ENCODE data around the gene POLR3GL.

Gene POLR3GL

GRCh38 chr1:145942405-145942804, 22.1 kb upstream of the POLR3GL start:
- H3K9me3 ChIP-seq (ENCODE audit: control insufficient read depth, low read length), result no peaks in the 10 kb centered on the region

GRCh38 chr1:145942871-145943270, 21.6 kb upstream of the POLR3GL start:
- Histone ChIP-seq H3K23ac (ENCODE audit: low read length in 2 of 2) (no peak overlapping the region), H3K27ac (ENCODE audit: low read length, poor library complexity, severe bottlenecking) (no peak overlapping the region), H3K27me3 (ENCODE audit: control insufficient read depth in 1 of 2, insufficient read depth in 1 of 2, low read length in 2 of 2) (no peaks in the 10 kb centered on the region), H2AFZ (ENCODE audit: low read depth, low read length) (no peak overlapping the region), H4K8ac (ENCODE audit: low read length) (no peak overlapping the region), H2AK5ac (ENCODE audit: low read length, severe bottlenecking) (no peak overlapping the region), H3K9ac (ENCODE audit: low read length) (peak overlapping the region; percentile 70), H3K4me2 (ENCODE audit: low read length, poor library complexity, severe bottlenecking) (no peak overlapping the region), H3K4ac (ENCODE audit: low read depth in 1 of 2, low read length in 2 of 2) (no peak overlapping the region), H3K18ac (ENCODE audit: low read depth in 1 of 2, low read length in 2 of 2) (no peak overlapping the region), H3K4me1 (ENCODE audit: control insufficient read depth, insufficient read depth, low read depth, low read length) (no peaks in the 10 kb centered on the region), H4K91ac (ENCODE audit: low read length) (no peak overlapping the region), H2BK12ac (ENCODE audit: low read length in 2 of 2) (no peak overlapping the region), H3K36me3 (ENCODE audit: control insufficient read depth in 1 of 2, insufficient read depth in 2 of 2, low read depth in 1 of 2, low read length in 2 of 2) (peaks cover 9 to 47% of the 10 kb centered on the region in 2 experiments), H2BK5ac (ENCODE audit: low read depth, low read length, poor library complexity, severe bottlenecking) (no peak overlapping the region), H3K9me3 (ENCODE audit: control insufficient read depth, low read length) (no peaks in the 10 kb centered on the region), H2BK15ac (ENCODE audit: low read depth, poor library complexity, severe bottlenecking) (no peak overlapping the region), H3K4me3 (ENCODE audit: insufficient read depth in 1 of 2, low read depth in 1 of 2, low read length in 2 of 2) (no peak overlapping the region), H3K14ac (ENCODE audit: low read length in 2 of 2) (no peak overlapping the region), H2BK120ac (ENCODE audit: low read depth, low read length) (no peak overlapping the region), H3K79me1 (replicated peaks; ENCODE audit: low read length, poor library complexity, severe bottlenecking) (peaks cover 16% of the 10 kb centered on the region)
- 93% methylated on average over 6 of the region's 6 CpGs for WGBS
- DNase-seq, result no peak

More at GRCh38 chr1:145942405-145942804, 22.1 kb upstream of the POLR3GL start:
- no peak overlapping the region for H4K91ac ChIP-seq (ENCODE audit: low read length)
- H2BK12ac ChIP-seq (ENCODE audit: low read length in 2 of 2), result no peak overlapping the region
- H2BK5ac ChIP-seq (ENCODE audit: low read depth, low read length, poor library complexity, severe bottlenecking), result no peak overlapping the region
- H3K27ac ChIP-seq (ENCODE audit: low read length, poor library complexity, severe bottlenecking), result no peak overlapping the region
- no peak overlapping the region for H3K14ac ChIP-seq (ENCODE audit: low read length in 2 of 2)
- no peak for DNase-seq
- no peak overlapping the region for H4K8ac ChIP-seq (ENCODE audit: low read length)
- no peaks in the 10 kb centered on the region for H3K27me3 ChIP-seq (ENCODE audit: control insufficient read depth in 1 of 2, insufficient read depth in 1 of 2, low read length in 2 of 2)
- H3K4me3 ChIP-seq (ENCODE audit: insufficient read depth in 1 of 2, low read depth in 1 of 2, low read length in 2 of 2), result no peak overlapping the region
- 83% methylated on average over 4 of the region's 4 CpGs for WGBS
- H3K18ac ChIP-seq (ENCODE audit: low read depth in 1 of 2, low read length in 2 of 2), result no peak overlapping the region
- H3K79me1 ChIP-seq (replicated peaks; ENCODE audit: low read length, poor library complexity, severe bottlenecking), result peaks cover 14% of the 10 kb centered on the region
- H2BK15ac ChIP-seq (ENCODE audit: low read depth, poor library complexity, severe bottlenecking), result no peak overlapping the region
- no peak overlapping the region for H3K23ac ChIP-seq (ENCODE audit: low read length in 2 of 2)
- H3K4me1 ChIP-seq (ENCODE audit: control insufficient read depth, insufficient read depth, low read depth, low read length), result no peaks in the 10 kb centered on the region
- H3K4ac ChIP-seq (ENCODE audit: low read depth in 1 of 2, low read length in 2 of 2), result no peak overlapping the region
- no peak overlapping the region for H2BK120ac ChIP-seq (ENCODE audit: low read depth, low read length)
- no peak overlapping the region for H3K4me2 ChIP-seq (ENCODE audit: low read length, poor library complexity, severe bottlenecking)
- H2AK5ac ChIP-seq (ENCODE audit: low read length, severe bottlenecking), result no peak overlapping the region
- H3K36me3 ChIP-seq (ENCODE audit: control insufficient read depth in 1 of 2, insufficient read depth in 2 of 2, low read depth in 1 of 2, low read length in 2 of 2), result peaks cover 9 to 46% of the 10 kb centered on the region in 2 experiments
- H3K9ac ChIP-seq (ENCODE audit: low read length), result peak overlapping the region; percentile 70
- no peak overlapping the region for H2AFZ ChIP-seq (ENCODE audit: low read depth, low read length)

- Histone ChIP-seq H2AK5ac (ENCODE audit: low read length, severe bottlenecking) (no peak overlapping the region), H2AFZ (ENCODE audit: low read depth, low read length) (no peak overlapping the region), H3K36me3 (ENCODE audit: control insufficient read depth in 1 of 2, insufficient read depth in 2 of 2, low read depth in 1 of 2, low read length in 2 of 2) (peaks cover 9 to 46% of the 10 kb centered on the region in 2 experiments), H3K27me3 (ENCODE audit: control insufficient read depth in 1 of 2, insufficient read depth in 1 of 2, low read length in 2 of 2) (no peaks in the 10 kb centered on the region), H3K4me3 (ENCODE audit: insufficient read depth in 1 of 2, low read depth in 1 of 2, low read length in 2 of 2) (no peak overlapping the region), H3K79me1 (replicated peaks; ENCODE audit: low read length, poor library complexity, severe bottlenecking) (peaks cover 24% of the 10 kb centered on the region), H4K8ac (ENCODE audit: low read length) (no peak overlapping the region), H3K9me3 (ENCODE audit: control insufficient read depth, low read length) (no peaks in the 10 kb centered on the region), H3K9ac (ENCODE audit: low read length) (no peak overlapping the region), H2BK5ac (ENCODE audit: low read depth, low read length, poor library complexity, severe bottlenecking) (no peak overlapping the region), H3K27ac (ENCODE audit: low read length, poor library complexity, severe bottlenecking) (no peak overlapping the region), H3K14ac (ENCODE audit: low read length in 2 of 2) (no peak overlapping the region), H3K4me1 (ENCODE audit: control insufficient read depth, insufficient read depth, low read depth, low read length) (no peaks in the 10 kb centered on the region), H3K18ac (ENCODE audit: low read depth in 1 of 2, low read length in 2 of 2) (no peak overlapping the region), H4K91ac (ENCODE audit: low read length) (no peak overlapping the region), H2BK120ac (ENCODE audit: low read depth, low read length) (no peak overlapping the region), H2BK12ac (ENCODE audit: low read length in 2 of 2) (no peak overlapping the region), H3K23ac (ENCODE audit: low read length in 2 of 2) (no peak overlapping the region), H3K4me2 (ENCODE audit: low read length, poor library complexity, severe bottlenecking) (no peak overlapping the region), H2BK15ac (ENCODE audit: low read depth, poor library complexity, severe bottlenecking) (no peak overlapping the region), H3K4ac (ENCODE audit: low read depth in 1 of 2, low read length in 2 of 2) (no peak overlapping the region)
- WGBS, result 98% methylated on average over 3 of the region's 3 CpGs
- DNase-seq, result no peak
Observed at GRCh38 chr1:145944532-145944931, 20.0 kb upstream of the POLR3GL start.

- no peak overlapping the region for H2AFZ ChIP-seq (ENCODE audit: low read depth, low read length)
- 95% methylated on average over 3 of the region's 4 CpGs for WGBS
- no peak overlapping the region for H2BK15ac ChIP-seq (ENCODE audit: low read depth, poor library complexity, severe bottlenecking)
- H2BK5ac ChIP-seq (ENCODE audit: low read depth, low read length, poor library complexity, severe bottlenecking), result no peak overlapping the region
- H4K91ac ChIP-seq (ENCODE audit: low read length), result no peak overlapping the region
- H3K27me3 ChIP-seq (ENCODE audit: control insufficient read depth in 1 of 2, insufficient read depth in 1 of 2, low read length in 2 of 2), result no peaks in the 10 kb centered on the region
- no peak overlapping the region for H3K4ac ChIP-seq (ENCODE audit: low read depth in 1 of 2, low read length in 2 of 2)
- no peak overlapping the region for H3K4me2 ChIP-seq (ENCODE audit: low read length, poor library complexity, severe bottlenecking)
- H2BK120ac ChIP-seq (ENCODE audit: low read depth, low read length), result no peak overlapping the region
- no peak overlapping the region for H3K18ac ChIP-seq (ENCODE audit: low read depth in 1 of 2, low read length in 2 of 2)
- H3K14ac ChIP-seq (ENCODE audit: low read length in 2 of 2), result no peak overlapping the region
- peaks cover 22% of the 10 kb centered on the region for H3K79me1 ChIP-seq (replicated peaks; ENCODE audit: low read length, poor library complexity, severe bottlenecking)
- no peak overlapping the region for H2BK12ac ChIP-seq (ENCODE audit: low read length in 2 of 2)
- no peak overlapping the region for H4K8ac ChIP-seq (ENCODE audit: low read length)
- no peak overlapping the region for H3K4me3 ChIP-seq (ENCODE audit: insufficient read depth in 1 of 2, low read depth in 1 of 2, low read length in 2 of 2)
- DNase-seq, result no peak
- H3K4me1 ChIP-seq (ENCODE audit: control insufficient read depth, insufficient read depth, low read depth, low read length), result peaks cover 2% of the 10 kb centered on the region
- H3K23ac ChIP-seq (ENCODE audit: low read length in 2 of 2), result no peak overlapping the region
- no peaks in the 10 kb centered on the region for H3K9me3 ChIP-seq (ENCODE audit: control insufficient read depth, low read length)
- no peak overlapping the region for H2AK5ac ChIP-seq (ENCODE audit: low read length, severe bottlenecking)
- no peak overlapping the region for H3K27ac ChIP-seq (ENCODE audit: low read length, poor library complexity, severe bottlenecking)
- no peak overlapping the region for H3K9ac ChIP-seq (ENCODE audit: low read length)
- peaks cover 6 to 38% of the 10 kb centered on the region in 2 experiments for H3K36me3 ChIP-seq (ENCODE audit: control insufficient read depth in 1 of 2, insufficient read depth in 2 of 2, low read depth in 1 of 2, low read length in 2 of 2)
Observed at GRCh38 chr1:145946477-145946986, 18.0 kb upstream of the POLR3GL start.
